SK-N-SH treated with all-trans-retinoic acid at 6 μM for 48 hours (cell line): ENCODE results near the gene DCP1B.

Experiments used
- ATAC-seq: fragments of 200-7000 bp; cut with Tn5 transposase; 3 replicates; pipeline ENCODE4 v1.9.1; 2020; ENCODE audit warnings: mild to moderate bottlenecking, moderate library complexity
- BACH2 ChIP-seq: fragments of 250-450 bp; sonication (Bioruptor Pico); IDR thresholded peaks from 2 replicates; pipeline ENCODE4 v1.9.0; 2021; ENCODE audit warnings: mild to moderate bottlenecking, borderline replicate concordance
- CREB5 ChIP-seq: fragments of 250-450 bp; sonication (Bioruptor Pico); IDR thresholded peaks from 2 replicates; pipeline ENCODE4 v1.5.1; 2020; ENCODE audit warnings: low read depth, mild to moderate bottlenecking, moderate library complexity
- ESRRG ChIP-seq: fragments of 250-450 bp; sonication (Bioruptor Pico); IDR thresholded peaks from 2 replicates; pipeline ENCODE4 v1.6.1; 2021; ENCODE audit warnings: mild to moderate bottlenecking
- GLIS3 ChIP-seq: fragments of 250-450 bp; sonication (Bioruptor Pico); IDR thresholded peaks from 2 replicates; pipeline ENCODE4 v1.5.0; 2020; ENCODE audit warnings: mild to moderate bottlenecking, moderate library complexity
- ISL1 ChIP-seq: fragments of 250-450 bp; sonication (Bioruptor Pico); IDR thresholded peaks from 2 replicates; pipeline ENCODE4 v2.1.2; 2022; ENCODE audit warnings: mild to moderate bottlenecking, moderate library complexity
- OSR1 ChIP-seq: fragments of 250-450 bp; sonication (Bioruptor Pico); IDR thresholded peaks from 2 replicates; pipeline ENCODE4 v1.8.0; 2022; ENCODE audit warnings: moderate library complexity, mild to moderate bottlenecking, inconsistent platforms
- POU6F1 ChIP-seq: fragments of 250-450 bp; sonication (Bioruptor Pico); IDR thresholded peaks from 2 replicates; pipeline ENCODE4 v1.8.0; 2021; ENCODE audit warnings: low read depth, mild to moderate bottlenecking, moderate library complexity, borderline replicate concordance
- PPARA ChIP-seq: fragments of 250-450 bp; sonication (Bioruptor Pico); IDR thresholded peaks from 2 replicates; pipeline ENCODE4 v1.5.0; 2020; ENCODE audit warnings: mild to moderate bottlenecking, borderline replicate concordance
- RARB ChIP-seq: fragments of 250-450 bp; sonication (Bioruptor Pico); IDR thresholded peaks from 2 replicates; pipeline ENCODE4 v1.8.0; 2021; ENCODE audit warnings: mild to moderate bottlenecking, moderate library complexity
- SNAI2 ChIP-seq: fragments of 250-450 bp; sonication (Bioruptor Pico); IDR thresholded peaks from 2 replicates; pipeline ENCODE4 v1.5.0; 2020; ENCODE audit warnings: mild to moderate bottlenecking, moderate library complexity
- TOX ChIP-seq: fragments of 250-450 bp; sonication (Bioruptor Pico); IDR thresholded peaks from 2 replicates; pipeline ENCODE4 v1.8.0; 2021; ENCODE audit warnings: mild to moderate bottlenecking, moderate library complexity, borderline replicate concordance
- ZC3H10 ChIP-seq: fragments of 250-450 bp; sonication (Bioruptor Pico); IDR thresholded peaks from 2 replicates; pipeline ENCODE4 v1.5.1; 2021; ENCODE audit warnings: mild to moderate bottlenecking, moderate library complexity
- ZFP3 ChIP-seq: fragments of 250-450 bp; sonication (Bioruptor Pico); IDR thresholded peaks from 2 replicates; pipeline ENCODE4 v1.5.0; 2020; ENCODE audit warnings: mild to moderate bottlenecking, moderate library complexity
- ZFP30 ChIP-seq: fragments of 450-650 bp; formaldehyde crosslinking; IDR thresholded peaks from 2 replicates; pipeline ENCODE4 v1.5.0; 2022; ENCODE audit warnings: mild to moderate bottlenecking, moderate library complexity
- ZNF565 ChIP-seq: fragments of 450-650 bp; formaldehyde crosslinking; conservative IDR thresholded peaks from 2 replicates; pipeline ENCODE4 v1.5.0; 2020; ENCODE audit warnings: low read depth, mild to moderate bottlenecking, moderate library complexity
- ZNF70 ChIP-seq: fragments of 450-650 bp; formaldehyde crosslinking; IDR thresholded peaks from 2 replicates; pipeline ENCODE4 v1.5.0; 2020; ENCODE audit warnings: mild to moderate bottlenecking, moderate library complexity
- ZNF8 ChIP-seq: fragments of 450-650 bp; formaldehyde crosslinking; IDR thresholded peaks from 2 replicates; pipeline ENCODE4 v1.5.0; 2020; ENCODE audit warnings: mild to moderate bottlenecking, moderate library complexity
- TF ChIP-seq, protein P1 (sequence below): fragments of 250-450 bp; sonication (Bioruptor Pico); IDR thresholded peaks from 2 replicates; pipeline ENCODE4 v1.5.1; 2021; ENCODE audit warnings: mild to moderate bottlenecking, moderate library complexity
- TF ChIP-seq, protein P2 (sequence below): fragments of 250-450 bp; sonication (Bioruptor Pico); IDR thresholded peaks from 2 replicates; pipeline ENCODE4 v1.5.0; 2020; ENCODE audit warnings: mild to moderate bottlenecking, moderate library complexity

DCP1B gene

GRCh38 chr12:1910468-1910867, 93.8 kb downstream of the DCP1B start (continued):
- no peak for TF ChIP-seq POU6F1 (CRISPR knock-in tag)
- no peak for TF ChIP-seq ZNF565 (CRISPR knock-in tag)

DNA sequence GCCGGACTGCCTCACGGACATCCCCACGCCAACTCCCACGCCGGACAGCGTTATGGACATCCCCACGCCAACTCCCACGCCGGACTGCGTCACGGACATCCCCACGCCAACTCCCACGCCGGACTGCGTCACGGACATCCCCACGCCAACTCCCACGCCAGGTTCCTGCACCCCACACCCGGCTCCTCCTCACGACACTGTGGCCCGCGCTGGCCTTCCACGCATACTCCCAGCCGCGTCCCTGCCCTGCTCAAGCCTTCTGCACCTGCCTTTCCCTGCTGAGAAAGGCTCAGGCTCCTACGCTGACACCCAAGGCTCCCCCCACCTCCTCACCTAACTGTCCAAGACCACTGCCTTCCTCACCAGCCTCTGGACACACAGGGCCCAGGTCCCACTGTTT, 95.5 kb downstream of the DCP1B start:
- TF ChIP-seq, protein P1, sequence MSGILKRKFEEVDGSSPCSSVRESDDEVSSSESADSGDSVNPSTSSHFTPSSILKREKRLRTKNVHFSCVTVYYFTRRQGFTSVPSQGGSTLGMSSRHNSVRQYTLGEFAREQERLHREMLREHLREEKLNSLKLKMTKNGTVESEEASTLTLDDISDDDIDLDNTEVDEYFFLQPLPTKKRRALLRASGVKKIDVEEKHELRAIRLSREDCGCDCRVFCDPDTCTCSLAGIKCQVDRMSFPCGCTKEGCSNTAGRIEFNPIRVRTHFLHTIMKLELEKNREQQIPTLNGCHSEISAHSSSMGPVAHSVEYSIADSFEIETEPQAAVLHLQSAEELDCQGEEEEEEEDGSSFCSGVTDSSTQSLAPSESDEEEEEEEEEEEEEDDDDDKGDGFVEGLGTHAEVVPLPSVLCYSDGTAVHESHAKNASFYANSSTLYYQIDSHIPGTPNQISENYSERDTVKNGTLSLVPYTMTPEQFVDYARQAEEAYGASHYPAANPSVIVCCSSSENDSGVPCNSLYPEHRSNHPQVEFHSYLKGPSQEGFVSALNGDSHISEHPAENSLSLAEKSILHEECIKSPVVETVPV (CRISPR knock-in tag), result no peak
- TF ChIP-seq, protein P2, sequence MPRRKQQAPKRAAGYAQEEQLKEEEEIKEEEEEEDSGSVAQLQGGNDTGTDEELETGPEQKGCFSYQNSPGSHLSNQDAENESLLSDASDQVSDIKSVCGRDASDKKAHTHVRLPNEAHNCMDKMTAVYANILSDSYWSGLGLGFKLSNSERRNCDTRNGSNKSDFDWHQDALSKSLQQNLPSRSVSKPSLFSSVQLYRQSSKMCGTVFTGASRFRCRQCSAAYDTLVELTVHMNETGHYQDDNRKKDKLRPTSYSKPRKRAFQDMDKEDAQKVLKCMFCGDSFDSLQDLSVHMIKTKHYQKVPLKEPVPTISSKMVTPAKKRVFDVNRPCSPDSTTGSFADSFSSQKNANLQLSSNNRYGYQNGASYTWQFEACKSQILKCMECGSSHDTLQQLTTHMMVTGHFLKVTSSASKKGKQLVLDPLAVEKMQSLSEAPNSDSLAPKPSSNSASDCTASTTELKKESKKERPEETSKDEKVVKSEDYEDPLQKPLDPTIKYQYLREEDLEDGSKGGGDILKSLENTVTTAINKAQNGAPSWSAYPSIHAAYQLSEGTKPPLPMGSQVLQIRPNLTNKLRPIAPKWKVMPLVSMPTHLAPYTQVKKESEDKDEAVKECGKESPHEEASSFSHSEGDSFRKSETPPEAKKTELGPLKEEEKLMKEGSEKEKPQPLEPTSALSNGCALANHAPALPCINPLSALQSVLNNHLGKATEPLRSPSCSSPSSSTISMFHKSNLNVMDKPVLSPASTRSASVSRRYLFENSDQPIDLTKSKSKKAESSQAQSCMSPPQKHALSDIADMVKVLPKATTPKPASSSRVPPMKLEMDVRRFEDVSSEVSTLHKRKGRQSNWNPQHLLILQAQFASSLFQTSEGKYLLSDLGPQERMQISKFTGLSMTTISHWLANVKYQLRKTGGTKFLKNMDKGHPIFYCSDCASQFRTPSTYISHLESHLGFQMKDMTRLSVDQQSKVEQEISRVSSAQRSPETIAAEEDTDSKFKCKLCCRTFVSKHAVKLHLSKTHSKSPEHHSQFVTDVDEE (CRISPR knock-in tag), result no peak
- TF ChIP-seq ZFP3 (CRISPR knock-in tag) (no peak), ZFP30 (CRISPR knock-in tag) (no peak), BACH2 (no peak), ISL1 (CRISPR knock-in tag) (no peak), OSR1 (no peak), POU6F1 (CRISPR knock-in tag) (no peak), ZNF565 (CRISPR knock-in tag) (no peak), SNAI2 (CRISPR knock-in tag) (no peak), ZNF8 (CRISPR knock-in tag) (no peak), ZC3H10 (CRISPR knock-in tag) (no peak), ESRRG (CRISPR knock-in tag) (no peak), ZNF70 (CRISPR knock-in tag) (no peak), RARB (CRISPR knock-in tag) (no peak), CREB5 (no peak), TOX (CRISPR knock-in tag) (no peak)
- no peak for ATAC-seq

DNA sequence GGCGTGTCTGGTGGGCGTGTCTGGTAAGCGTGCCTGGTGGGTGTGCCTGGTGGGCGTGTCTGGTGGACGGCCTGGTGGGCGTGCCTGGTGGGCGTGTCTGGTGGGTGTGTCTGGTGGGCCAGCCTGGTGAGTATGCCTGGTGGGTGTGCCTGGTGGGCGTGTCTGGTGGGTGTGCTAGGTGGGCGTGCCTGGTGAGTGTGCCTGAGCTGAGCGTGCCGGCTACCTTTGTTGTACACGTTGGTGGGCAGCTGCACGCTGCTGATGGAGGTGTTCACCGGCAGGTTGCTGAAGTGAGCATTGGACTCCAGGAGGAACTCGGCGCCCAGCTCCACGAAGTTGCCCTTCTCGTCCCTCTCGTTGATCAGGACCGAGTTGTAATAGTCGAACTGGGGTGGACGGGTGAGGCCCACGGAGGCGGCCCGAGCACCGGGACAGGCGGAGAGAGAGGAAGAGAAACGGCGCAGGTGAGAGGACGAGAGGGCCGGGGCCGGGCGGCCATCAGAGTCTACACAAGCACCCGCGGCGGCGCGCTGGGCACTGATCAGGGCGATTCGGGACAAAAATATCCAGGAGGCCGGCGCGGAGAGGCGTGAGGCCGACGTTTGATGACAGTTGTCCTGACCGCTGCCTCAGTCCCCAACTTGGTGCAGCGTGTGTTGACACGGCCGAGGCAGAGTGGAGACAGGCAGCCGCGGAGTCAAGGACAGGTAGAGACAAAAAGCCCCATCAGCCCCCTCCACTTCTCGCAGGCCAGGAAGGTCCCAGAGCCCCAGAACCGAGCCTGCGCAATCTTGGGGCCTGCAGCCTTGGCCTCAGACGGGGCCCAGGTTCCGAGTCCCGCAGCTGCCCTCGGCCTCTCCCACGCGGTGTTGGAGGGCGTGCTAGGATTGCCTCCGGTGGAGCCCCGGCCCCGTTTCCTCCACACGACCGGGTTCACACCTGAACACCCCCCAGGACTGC, 96.3 kb downstream of the DCP1B start:
- no peak; the same call in 2 of the 3 replicates for ATAC-seq
- TF ChIP-seq OSR1 (no peak), TOX (CRISPR knock-in tag) (no peak), ZFP30 (CRISPR knock-in tag) (no peak), BACH2 (no peak), SNAI2 (CRISPR knock-in tag) (no peak), RARB (CRISPR knock-in tag) (no peak), POU6F1 (CRISPR knock-in tag) (no peak), ESRRG (CRISPR knock-in tag) (no peak), GLIS3 (no peak), ZNF8 (CRISPR knock-in tag) (no peak), PPARA (no peak), ZNF565 (CRISPR knock-in tag) (no peak)
- TF ChIP-seq, protein P2 (CRISPR knock-in tag), result no peak
- TF ChIP-seq, protein P1 (CRISPR knock-in tag), result no peak
